CD4-positive, alpha-beta T cell treated with Interleukin-4 for 1 hour (primary cell): ENCODE data around the gene RNU6-9.

Experiments
- DNase-seq, 2 donors: peaks; one replicate each; pipeline ENCODE4 v3.0.0-alpha.2; 2020 to 2022

Gene RNU6-9

GRCh38 chr19:899336-900042, 6.2 kb downstream of the RNU6-9 start:
- no peak for DNase-seq

- DNase-seq, result no peak
These were observed 6.7 kb downstream of the RNU6-9 start for GRCh38 chr19:900043-900301.

GRCh38 chr19:900302-901111, 7.2 kb downstream of the RNU6-9 start:
- peak; percentile 53 to 63 for DNase-seq

GRCh38 chr19:901216-902092, 8.2 kb downstream of the RNU6-9 start:
- no peak for DNase-seq

- no peak for DNase-seq
These were observed 8.7 kb downstream of the RNU6-9 start for GRCh38 chr19:902093-902370.

- DNase-seq, result no peak
These were observed 9.4 kb downstream of the RNU6-9 start for GRCh38 chr19:902446-903226.

- DNase-seq, result no peak
These were observed 10.0 kb downstream of the RNU6-9 start for GRCh38 chr19:903266-903797.

- DNase-seq, result no peak
These were observed 11.3 kb downstream of the RNU6-9 start for GRCh38 chr19:904545-904944.

- peak in 1 of 2 donors; percentile 54 for DNase-seq
These were observed 13.2 kb downstream of the RNU6-9 start for GRCh38 chr19:906480-906879.

- peak in 1 of 2 donors; percentile 73 for DNase-seq
These were observed 14.0 kb downstream of the RNU6-9 start for GRCh38 chr19:907183-907853.

GRCh38 chr19:911197-912033, 18.1 kb downstream of the RNU6-9 start:
- no peak for DNase-seq

GRCh38 chr19:912181-913079, 19.1 kb downstream of the RNU6-9 start:
- peak in 1 of 2 donors; percentile 44 for DNase-seq

- peak; percentile 82 to 87 for DNase-seq
These were observed 19.9 kb downstream of the RNU6-9 start, which contains the start of gene R3HDM4 for GRCh38 chr19:913080-913748. Gene R3HDM4 (minus strand): TSS chr19:913219. CDS start chr19:913157, 62 bp downstream.

- DNase-seq, result no peak
These were observed 23.5 kb downstream of the RNU6-9 start for GRCh38 chr19:916645-917322.

- peak; percentile 57 to 81 for DNase-seq
These were observed 24.3 kb downstream of the RNU6-9 start, which contains the start of gene KISS1R for GRCh38 chr19:917323-918151. Gene KISS1R (plus strand): TSS chr19:917333. CDS start chr19:917503, 170 bp downstream.

- no peak for DNase-seq
These were observed 24.8 kb downstream of the RNU6-9 start for GRCh38 chr19:918152-918437.

- DNase-seq, result no peak
These were observed 25.4 kb downstream of the RNU6-9 start for GRCh38 chr19:918481-919198.
